H1 (cell line): Measurements from ENCODE around the gene SLC6A6. TPM values are rescaled to one million over a fixed set of nuclear protein-coding genes. Genes with fewer than 3 reads are reported as not detected.

ENCODE experiments used
- CTCF ChIA-PET: fragments of 300-600 bp; sonication (Branson Sonifier 250); formaldehyde crosslinking; loops from one replicate; lab custom pipeline; 2021; ENCODE audit not compliant: partially characterized antibody; lab: Charles Lee
- POLR2A ChIA-PET: fragments of 300-600 bp; sonication (Branson Sonifier 250); formaldehyde crosslinking; loops from one replicate; lab custom pipeline; 2021; ENCODE audit warnings: inconsistent platforms; ENCODE audit not compliant: partially characterized antibody; lab: Charles Lee
- DNase-seq, 2 experiments: peaks; one replicate each; pipeline versions ENCODE4 v3.0.0 to v3.0.0-alpha.2; 2010 to 2022; ENCODE audit warnings: low spot score in 2 of 2, low read depth in 1 of 2, mixed read lengths in 1 of 2
- FAIRE-seq: peaks from 2 replicates; lab custom pipeline; 2011; peaks lifted over from hg19 to GRCh38; lab: Jason Lieb, UNC
- H2AFZ ChIP-seq: 2 replicates; pipeline ENCODE4 v1.8.1; 2012; ENCODE audit warnings: low read length, inconsistent platforms
- H2AK5ac ChIP-seq: 2 replicates; pipeline ENCODE4 v1.6.1; 2013; ENCODE audit warnings: low read depth, low read length
- H2BK120ac ChIP-seq: replicated peaks from 2 replicates; pipeline ENCODE3; 2013; ENCODE audit warnings: low read depth, low read length, inconsistent platforms
- H2BK12ac ChIP-seq: 2 replicates; pipeline ENCODE4 v1.6.1; 2013; ENCODE audit warnings: low read depth, low read length
- H2BK15ac ChIP-seq: 2 replicates; pipeline ENCODE4 v1.6.1; 2013; ENCODE audit warnings: low read length
- H2BK20ac ChIP-seq: 2 replicates; pipeline ENCODE4 v1.6.1; 2013; ENCODE audit warnings: low read length
- H2BK5ac ChIP-seq: 2 replicates; pipeline ENCODE4 v1.6.1; 2013; ENCODE audit warnings: low read depth, low read length
- H3K14ac ChIP-seq: 2 replicates; pipeline ENCODE4 v1.6.1; 2013; ENCODE audit warnings: inconsistent platforms; ENCODE audit not compliant: insufficient read length
- H3K18ac ChIP-seq: 2 replicates; pipeline ENCODE4 v1.6.1; 2013; ENCODE audit warnings: low read length; ENCODE audit errors: extremely low read depth
- H3K23ac ChIP-seq: 2 replicates; pipeline ENCODE4 v1.6.1; 2013; ENCODE audit warnings: inconsistent platforms; ENCODE audit not compliant: insufficient read length
- H3K23me2 ChIP-seq: 2 replicates; pipeline ENCODE4 v1.6.1; 2013; ENCODE audit warnings: low read depth, low read length
- H3K27ac ChIP-seq: 2 replicates; pipeline ENCODE4 v1.6.1; 2011; ENCODE audit warnings: low read depth, low read length, inconsistent platforms
- H3K27me3 ChIP-seq, 4 experiments: replicated peaks in 1 of 4; 1 replicate in 1 of 4; 2 replicates in 3 of 4; pipeline versions ENCODE4 v1.6.1 to v1.8.1; 2011 to 2013; ENCODE audit warnings: low read length in 3 of 4, mild to moderate bottlenecking in 3 of 4, inconsistent platforms in 2 of 4, mixed read lengths in 2 of 4, moderate library complexity in 1 of 4; ENCODE audit not compliant: control insufficient read depth in 3 of 4, insufficient read depth in 3 of 4; ENCODE audit errors: extremely low read depth in 1 of 4
- H3K36me3 ChIP-seq, 4 experiments: 2 replicates each; pipeline versions ENCODE4 v1.6.1 to v1.8.1; 2011 to 2013; ENCODE audit warnings: mild to moderate bottlenecking in 4 of 4, low read length in 3 of 4, moderate library complexity in 2 of 4, control low read depth in 1 of 4, inconsistent platforms in 1 of 4; ENCODE audit not compliant: insufficient read depth in 4 of 4, control insufficient read depth in 2 of 4
- H3K4ac ChIP-seq: replicated peaks from 2 replicates; pipeline ENCODE3; 2013; ENCODE audit warnings: low read length, low read depth, mixed read lengths, inconsistent platforms; ENCODE audit not compliant: insufficient read length
- H3K4me1 ChIP-seq, 4 experiments: replicated peaks in 1 of 4; 1 replicate in 1 of 4; 2 replicates in 3 of 4; pipeline versions ENCODE4 v1.6.1 to v1.8.1; 2011 to 2013; ENCODE audit warnings: low read length in 3 of 4, inconsistent platforms in 2 of 4, mixed read lengths in 1 of 4; ENCODE audit not compliant: insufficient read depth in 4 of 4, control insufficient read depth in 3 of 4
- H3K4me2 ChIP-seq, 2 experiments: 2 replicates each; pipeline versions ENCODE4 v1.6.1 to v1.8.1; 2011 to 2013; ENCODE audit warnings: low read depth in 2 of 2, low read length in 2 of 2, control low read depth in 1 of 2, inconsistent platforms in 1 of 2, mild to moderate bottlenecking in 1 of 2; ENCODE audit not compliant: insufficient read depth in 1 of 2
- H3K4me3 ChIP-seq, 4 experiments: fragments of 200-600, 300-600 bp in 1 of 4; sonication (generic), shearing (Covaris generic), sonication (Bioruptor Twin) in 1 of 4; 2 replicates each; pipeline versions ENCODE4 v1.5.1 to v1.8.1; 2011 to 2016; ENCODE audit warnings: low read length in 4 of 4, low read depth in 3 of 4, control low read depth in 2 of 4, inconsistent platforms in 2 of 4, mild to moderate bottlenecking in 2 of 4, mixed read lengths in 1 of 4, moderate library complexity in 1 of 4; ENCODE audit not compliant: insufficient read depth in 2 of 4; ENCODE audit errors: extremely low read depth in 1 of 4
- H3K56ac ChIP-seq: replicated peaks from 2 replicates; pipeline ENCODE3; 2013; ENCODE audit warnings: low read depth, mild to moderate bottlenecking, mixed read lengths, low read length, inconsistent platforms; ENCODE audit not compliant: insufficient read length
- H3K79me1 ChIP-seq: 2 replicates; pipeline ENCODE4 v1.6.1; 2013; ENCODE audit warnings: low read depth, low read length, control low read depth
- H3K79me2 ChIP-seq, 2 experiments: 2 replicates each; pipeline versions ENCODE4 v1.6.1 to v1.8.1; 2012 to 2013; ENCODE audit warnings: low read length in 2 of 2, mild to moderate bottlenecking in 2 of 2, inconsistent platforms in 1 of 2; ENCODE audit not compliant: insufficient read depth in 2 of 2, control insufficient read depth in 1 of 2
- H3K9ac ChIP-seq, 4 experiments: replicated peaks in 1 of 4; 1 replicate in 1 of 4; 2 replicates in 3 of 4; pipeline versions ENCODE4 v1.6.1 to v1.8.1; 2011 to 2013; ENCODE audit warnings: low read depth in 3 of 4, low read length in 3 of 4, control low read depth in 2 of 4, mild to moderate bottlenecking in 2 of 4, moderate library complexity in 2 of 4, inconsistent platforms in 1 of 4; ENCODE audit errors: extremely low read depth in 1 of 4
- H3K9me3 ChIP-seq, 2 experiments: 2 replicates each; pipeline versions ENCODE4 v1.6.1 to v1.8.1; 2012 to 2013; ENCODE audit warnings: mild to moderate bottlenecking in 2 of 2, moderate library complexity in 2 of 2, control low read depth in 1 of 2, inconsistent platforms in 1 of 2, low read depth in 1 of 2, low read length in 1 of 2, mixed read lengths in 1 of 2; ENCODE audit not compliant: insufficient read depth in 2 of 2
- H4K20me1 ChIP-seq, 2 experiments: replicated peaks in 1 of 2; 2 replicates each; pipeline versions ENCODE3 to v1.8.1; 2011 to 2013; ENCODE audit warnings: inconsistent platforms in 2 of 2, low read length in 2 of 2, mild to moderate bottlenecking in 1 of 2; ENCODE audit not compliant: insufficient read depth in 2 of 2, control insufficient read depth in 1 of 2
- H4K5ac ChIP-seq: 2 replicates; pipeline ENCODE4 v1.6.1; 2013; ENCODE audit warnings: low read length, low read depth, mixed read lengths, inconsistent platforms; ENCODE audit not compliant: insufficient read length
- H4K8ac ChIP-seq: 2 replicates; pipeline ENCODE4 v1.8.0; 2013; ENCODE audit warnings: mild to moderate bottlenecking, moderate library complexity, low read length, inconsistent platforms; ENCODE audit not compliant: insufficient read depth; ENCODE audit errors: extremely low read depth
- H4K91ac ChIP-seq: replicated peaks from 2 replicates; pipeline ENCODE3; 2013; ENCODE audit warnings: low read length, mixed read lengths, inconsistent platforms; ENCODE audit not compliant: insufficient read length
- BCL11A ChIP-seq, 2 experiments: IDR thresholded peaks; one replicate each; pipeline ENCODE4 v1.6.1; 2011; ENCODE audit warnings: low read depth in 2 of 2, low read length in 2 of 2, mild to moderate bottlenecking in 2 of 2
- E2F6 ChIP-seq: IDR thresholded peaks from 2 replicates; pipeline ENCODE4 v1.6.1; 2012; ENCODE audit warnings: inconsistent platforms
- EZH2 ChIP-seq: fragments of 200-600 bp; sonication (generic); IDR thresholded peaks from 2 replicates; pipeline ENCODE4 v1.7.1; 2012; ENCODE audit warnings: low read depth, mild to moderate bottlenecking, moderate library complexity, low read length, inconsistent platforms; ENCODE audit not compliant: severe bottlenecking
- MAX ChIP-seq: IDR thresholded peaks from 2 replicates; pipeline ENCODE4 v1.6.1; 2012; ENCODE audit warnings: inconsistent platforms
- NANOG ChIP-seq: IDR thresholded peaks from 2 replicates; pipeline ENCODE4 v1.6.1; 2011; ENCODE audit warnings: low read length, low read depth, mild to moderate bottlenecking, inconsistent platforms; ENCODE audit not compliant: insufficient read depth, poor library complexity, severe bottlenecking
- NRF1 ChIP-seq: IDR thresholded peaks from 2 replicates; pipeline ENCODE4 v1.6.1; 2011; ENCODE audit warnings: mild to moderate bottlenecking, low read depth, low read length, improper control_type of control experiment
- PHF8 ChIP-seq: fragments of 200-600 bp; sonication (generic); conservative IDR thresholded peaks from 2 replicates; pipeline ENCODE4 v1.7.1; 2012; ENCODE audit warnings: low read depth, mild to moderate bottlenecking, inconsistent platforms, low read length, moderate library complexity
- SP2 ChIP-seq: IDR thresholded peaks from 2 replicates; pipeline ENCODE4 v1.6.1; 2012; ENCODE audit warnings: mild to moderate bottlenecking, low read length, inconsistent platforms
- TAF7 ChIP-seq: optimal IDR thresholded peaks from 2 replicates; pipeline ENCODE3; 2011; ENCODE audit warnings: low read depth, mild to moderate bottlenecking, inconsistent platforms, low read length, moderate library complexity, borderline replicate concordance
- TBP ChIP-seq: IDR thresholded peaks from 2 replicates; pipeline ENCODE4 v1.6.1; 2011; ENCODE audit warnings: low read depth, low read length, improper control_type of control experiment
- TCF12 ChIP-seq: IDR thresholded peaks from 2 replicates; pipeline ENCODE4 v1.6.1; 2011; ENCODE audit warnings: low read depth, mild to moderate bottlenecking, low read length
- ZNF274 ChIP-seq: IDR thresholded peaks from 2 replicates; pipeline ENCODE4 v1.7.0; 2012; ENCODE audit warnings: low read length, borderline replicate concordance; ENCODE audit errors: extremely low read depth
- WGBS, 2 experiments: shearing (Covaris generic) in 1 of 2; methylation state at CpG; one replicate each; pipeline versions ENCODE4 v1.1.6 to v1.1.7; 2013 to 2015; ENCODE audit warnings: low lambda C conversion rate in 2 of 2, mixed read lengths in 2 of 2, inconsistent platforms in 1 of 2, low coverage in 1 of 2, missing lambda C conversion rate in 1 of 2; ENCODE audit not compliant: insufficient replicate concordance in 2 of 2, insufficient coverage in 1 of 2, insufficient read length in 1 of 2; ENCODE audit errors: extremely low coverage in 1 of 2, missing lambda C conversion rate in 1 of 2; 5-methylcytosine and 5-hydroxymethylcytosine counted together
- polyA plus RNA-seq, 7 experiments: library from polyadenylated mRNA; depleted of rRNA in 3 of 7; stranded (reverse) in 5 of 7; unstranded in 2 of 7; fragments of >200 nt in 5 of 7; fragments of 200-250 nt in 2 of 7; gene quantifications; 1 replicate in 5 of 7; 2 replicates in 1 of 7; 4 replicates in 1 of 7; pipeline versions ENCODE4 v1.2.1 to v1.2.3, GENCODE V29; 2011 to 2013; ENCODE audit warnings: missing spikeins in 2 of 7, mixed read lengths in 2 of 7
- total RNA-seq: library from RNA; stranded (reverse); fragmentation: NEBNext Ultra II Directional; extraction: Animal tissue kit (Norgen Biotek cat#: 25700); gene quantifications from 2 replicates; pipeline ENCODE4 v1.2.1, GENCODE V29; 2021

The SLC6A6 gene
- total and polyA plus RNA-seq, 2 of the 8 experiments (the other 6 are each of a cell fraction or from before 2014, with no cell fraction given) = 66.2 to 144 TPM

- Histone ChIP-seq H3K23ac (no peak overlapping the region), H4K5ac (no peak overlapping the region), H3K79me2 (no peaks in the 10 kb centered on the region), H3K79me1 (no peaks in the 10 kb centered on the region), H3K9ac (no peak overlapping the region), H3K56ac (no peak overlapping the region), H4K91ac (no peak overlapping the region), H3K9me3 (no peaks in the 10 kb centered on the region), H3K4ac (no peak overlapping the region), H3K4me3 (no peak overlapping the region), H3K14ac (no peak overlapping the region), H3K23me2 (no peaks in the 10 kb centered on the region), H2BK12ac (no peak overlapping the region), H2BK15ac (no peak overlapping the region), H4K8ac (peak overlapping the region; percentile 45), H2AK5ac (no peak overlapping the region), H2AFZ (no peak overlapping the region), H2BK120ac (no peak overlapping the region), H2BK20ac (no peak overlapping the region), H3K4me2 (no peak overlapping the region), H3K27ac (no peak overlapping the region), H3K36me3 (peaks cover 0 to 7% (median 5%) of the 10 kb centered on the region in 4 experiments; a peak in 4 of 8 replicates), H3K18ac (no peak overlapping the region), H3K27me3 (no peaks in the 10 kb centered on the region), H4K20me1 (no peaks in the 10 kb centered on the region), H2BK5ac (no peak overlapping the region), H3K4me1 (no peaks in the 10 kb centered on the region; a peak in 2 of 7 replicates)
- ChIA-PET POLR2A (no interaction called here), CTCF (interaction anchor here (1.2 kb wide), 1 partner anchor 25 kb away, joined by 6 read pairs; no protein-coding TSS in a partner anchor)
- WGBS, 2 experiments = 93% methylated on average over 17 of the region's 17 CpGs; no CpG with 5 or more reads in 1 of the 2 experiments
- DNase-seq (no peak), FAIRE-seq (no peak)
- no peak for TF ChIP-seq NANOG
- TF ChIP-seq TCF12 = no peak
- TF ChIP-seq TAF7 = no peak
- TF ChIP-seq BCL11A (IDR thresholded peaks at IDR 0.05; ENCODE audit: low read depth in 2 of 2, low read length in 2 of 2) = no peak
- no peak for TF ChIP-seq MAX
- no peak for TF ChIP-seq E2F6
- no peak for TF ChIP-seq SP2
- TF ChIP-seq EZH2 = no peak
- TF ChIP-seq TBP = no peak
- no peak for TF ChIP-seq PHF8
- no peak for TF ChIP-seq NRF1
- TF ChIP-seq ZNF274 = no peak
These were observed 89.2 kb downstream of the SLC6A6 start for GRCh38 chr3:14491396-14492190.
